GM23248 (cell line): Measurements from ENCODE around the gene NUP188. TPM values are rescaled to one million over a fixed set of nuclear protein-coding genes. Genes with fewer than 3 reads are reported as not detected.
"Not testable (repeated sequence)": the region's sequence is repeated elsewhere in the genome, so short reads cannot be mapped to it uniquely, and the experiment has no call there.

ENCODE experiments used
- DNase-seq: peaks from one replicate; pipeline ENCODE4 v3.0.0-alpha.2; 2015
- H2AFZ ChIP-seq: fragments of 200-600 bp; sonication (generic); 2 replicates; pipeline ENCODE4 v1.6.1; 2016; ENCODE audit warnings: antibody characterized with exemption
- H3F3A ChIP-seq: fragments of 200-600 bp; sonication (generic); 2 replicates; pipeline ENCODE4 v1.6.1; 2016; ENCODE audit warnings: mild to moderate bottlenecking, antibody characterized with exemption, mixed run types; ENCODE audit not compliant: insufficient read depth
- H3K27ac ChIP-seq: fragments of 200-600 bp; sonication (generic); 2 replicates; pipeline ENCODE4 v1.5.1; 2016; ENCODE audit warnings: mild to moderate bottlenecking
- H3K27me3 ChIP-seq: fragments of 200-600 bp; sonication (generic); replicated peaks from 2 replicates; pipeline ENCODE4 v1.6.1; 2016; ENCODE audit warnings: mild to moderate bottlenecking; ENCODE audit not compliant: insufficient read depth
- H3K36me3 ChIP-seq: fragments of 200-600 bp; sonication (generic); 2 replicates; pipeline ENCODE4 v1.6.1; 2016; ENCODE audit warnings: low read depth, mild to moderate bottlenecking
- H3K4me1 ChIP-seq: fragments of 200-600 bp; sonication (generic); 2 replicates; pipeline ENCODE4 v1.6.1; 2016; ENCODE audit warnings: mild to moderate bottlenecking; ENCODE audit not compliant: insufficient read depth
- H3K4me2 ChIP-seq: fragments of 200-600 bp; sonication (generic); one replicate; pipeline ENCODE4 v1.6.1; 2016; ENCODE audit warnings: mild to moderate bottlenecking; ENCODE audit not compliant: unreplicated experiment
- H3K4me3 ChIP-seq: fragments of 200-600 bp; sonication (generic); 2 replicates; pipeline ENCODE4 v1.5.1; 2016; ENCODE audit warnings: mild to moderate bottlenecking
- H3K79me2 ChIP-seq: fragments of 200-600 bp; sonication (generic); 2 replicates; pipeline ENCODE4 v1.6.1; 2016; ENCODE audit warnings: mild to moderate bottlenecking; ENCODE audit not compliant: insufficient read depth
- H3K9ac ChIP-seq: fragments of 200-600 bp; sonication (generic); 2 replicates; pipeline ENCODE4 v1.6.1; 2016; ENCODE audit warnings: mild to moderate bottlenecking
- H3K9me2 ChIP-seq: fragments of 200-600 bp; sonication (generic); 2 replicates; pipeline ENCODE4 v1.6.1; 2016; ENCODE audit warnings: mixed run types, mild to moderate bottlenecking, moderate library complexity; ENCODE audit not compliant: insufficient read depth
- H3K9me3 ChIP-seq: fragments of 200-600 bp; sonication (generic); one replicate; pipeline ENCODE4 v1.6.1; 2017; ENCODE audit warnings: low read depth
- H4K20me1 ChIP-seq: fragments of 200-600 bp; sonication (generic); 2 replicates; pipeline ENCODE4 v1.6.0; 2016; ENCODE audit not compliant: insufficient read depth
- EZH2 ChIP-seq: fragments of 200-600 bp; sonication (generic); IDR thresholded peaks from 2 replicates; pipeline ENCODE4 v1.6.1; 2018; ENCODE audit warnings: antibody characterized with exemption, mild to moderate bottlenecking; ENCODE audit not compliant: insufficient read depth, poor library complexity, severe bottlenecking
- EZH2phosphoT487 ChIP-seq: fragments of 200-600 bp; sonication (generic); IDR thresholded peaks from 2 replicates; pipeline ENCODE4 v1.6.1; 2018; ENCODE audit warnings: antibody characterized with exemption, moderate library complexity, mild to moderate bottlenecking, low read depth; ENCODE audit not compliant: insufficient read depth
- WGBS, 2 experiments: methylation state at CpG; one replicate each; pipeline ENCODE4 v1.1.6; 2015 to 2017; ENCODE audit warnings: low lambda C conversion rate in 2 of 2, low coverage in 1 of 2; ENCODE audit errors: missing lambda C conversion rate in 2 of 2; 5-methylcytosine and 5-hydroxymethylcytosine counted together
- in situ Hi-C: fragments of 300-500 bp; cut with MboI; formaldehyde crosslinking; loops from 2 replicates; pipeline ENCODE4 v1.15.0; 2020
- polyA plus RNA-seq: library from polyadenylated mRNA; unstranded; fragments of >200 nt; fragmentation: Nextera tagmentation; extraction: Ambion mirVana; gene quantifications from 2 replicates; pipeline ENCODE4 v1.2.1, GENCODE V29; 2016
- total RNA-seq: library from RNA; depleted of rRNA; stranded (reverse); fragments of >200 nt; shearing (Covaris generic); gene quantifications from 2 replicates; pipeline ENCODE4 v1.2.3, GENCODE V29; 2014

The NUP188 gene
- total and polyA plus RNA-seq, 2 experiments from 2014 or later: 24.9 to 45.9 TPM

- DNase-seq: no peak
- TF ChIP-seq EZH2phosphoT487 (no peak), EZH2 (no peak)
- Histone ChIP-seq H3K27ac (no peak overlapping the region), H3K9ac (no peak overlapping the region), H3K9me2 (no peaks in the 10 kb centered on the region), H3K4me2 (no peak overlapping the region), H3K9me3 (no peaks in the 10 kb centered on the region), H3K36me3 (peaks cover 9% of the 10 kb centered on the region; the same call in 1 of the 2 replicates), H3K79me2 (no peaks in the 10 kb centered on the region), H3K4me3 (no peak overlapping the region), H3K4me1 (no peaks in the 10 kb centered on the region), H3F3A (no peaks in the 10 kb centered on the region), H3K27me3 (no peaks in the 10 kb centered on the region), H2AFZ (no peak overlapping the region), H4K20me1 (no peaks in the 10 kb centered on the region)
- 92 to 95% methylated on average over 13 of the region's 13 CpGs for WGBS, 2 experiments
- in situ Hi-C loops: no loop called here
Measured at GRCh38 chr9:128999581-129000206, 52.2 kb downstream of the NUP188 start.

- no peak for DNase-seq
- H3K9me3 ChIP-seq: no peaks in the 10 kb centered on the region
- H3K4me1 ChIP-seq: no peaks in the 10 kb centered on the region
- no peaks in the 10 kb centered on the region; the same call in 1 of the 2 replicates for H3K36me3 ChIP-seq
- 90 to 91% methylated on average over 10 of the region's 10 CpGs for WGBS, 2 experiments
- in situ Hi-C loops: no loop called here
- no peaks in the 10 kb centered on the region for H3K27me3 ChIP-seq
- H3K79me2 ChIP-seq: no peaks in the 10 kb centered on the region
- TF ChIP-seq EZH2phosphoT487 (no peak), EZH2 (no peak)
- no peak overlapping the region for H2AFZ ChIP-seq
- no peak overlapping the region for H3K27ac ChIP-seq
- no peaks in the 10 kb centered on the region for H3K9me2 ChIP-seq
- H3K9ac ChIP-seq: no peak overlapping the region
- no peak overlapping the region for H3K4me3 ChIP-seq
- H3K4me2 ChIP-seq: no peak overlapping the region
- H4K20me1 ChIP-seq: no peaks in the 10 kb centered on the region
- 0 out of 2 replicates have a peak, but pooled peaks cover 4% of the 10 kb centered on the region for H3F3A ChIP-seq
Measured at GRCh38 chr9:129001504-129002325, 54.2 kb downstream of the NUP188 start.

DNA sequence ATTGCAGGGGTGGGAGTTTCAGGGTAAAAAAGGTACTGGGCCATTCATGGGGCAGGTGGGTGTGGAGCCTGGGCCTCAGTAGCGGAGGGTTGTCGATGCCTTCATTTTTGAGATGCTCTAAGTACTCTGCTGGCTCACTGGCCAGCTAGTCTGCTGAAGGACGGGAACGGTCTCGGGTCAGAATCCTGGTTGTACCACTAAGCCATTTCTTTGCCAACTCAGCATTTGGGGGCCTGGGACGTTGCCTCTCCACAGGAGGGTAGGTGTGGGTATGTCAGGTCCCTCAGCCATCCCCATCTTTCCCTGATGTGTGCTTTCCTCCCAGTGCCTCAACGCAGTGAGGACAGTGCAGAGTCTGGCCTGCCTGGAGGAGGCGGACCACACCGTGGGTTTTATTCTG lies 55.5 kb downstream of the NUP188 start:
- Histone ChIP-seq H2AFZ (no peak overlapping the region), H3K4me2 (no peak overlapping the region), H3K27ac (no peak overlapping the region), H3K9me2 (no peaks in the 10 kb centered on the region), H3K9me3 (no peaks in the 10 kb centered on the region), H3K27me3 (no peaks in the 10 kb centered on the region), H3K36me3 (no peaks in the 10 kb centered on the region; the same call in 1 of the 2 replicates), H3K4me1 (no peaks in the 10 kb centered on the region), H3F3A (0 out of 2 replicates have a peak, but pooled peaks cover 4% of the 10 kb centered on the region), H3K4me3 (no peak overlapping the region), H3K9ac (no peak overlapping the region), H3K79me2 (no peaks in the 10 kb centered on the region), H4K20me1 (no peaks in the 10 kb centered on the region)
- in situ Hi-C loops: no loop called here
- DNase-seq: no peak
- 94 to 97% methylated on average over 8 to 9 of the region's 9 CpGs for WGBS, 2 experiments
- no peak for TF ChIP-seq EZH2phosphoT487
- no peak for TF ChIP-seq EZH2

DNA sequence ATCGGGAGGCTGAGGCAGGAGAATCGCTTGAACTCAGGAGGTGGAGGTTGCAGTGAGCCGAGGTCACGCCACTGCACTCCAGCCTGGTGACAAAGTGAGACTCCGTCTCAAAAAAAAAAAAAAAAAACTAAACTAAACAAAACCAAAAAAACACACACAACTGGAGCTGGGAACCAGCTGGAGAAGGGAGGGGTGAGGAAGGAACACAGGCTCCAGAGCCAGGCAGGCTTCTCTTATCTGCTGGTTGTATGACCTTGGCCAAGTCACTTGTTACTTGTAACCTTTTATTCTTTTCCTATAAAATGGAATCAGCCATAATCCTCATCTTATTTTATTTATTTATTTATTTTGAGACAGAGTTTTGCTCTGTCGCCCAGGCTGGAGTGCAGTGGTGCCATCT lies 56.7 kb downstream of the NUP188 start:
- H3K9me2 ChIP-seq, H3K9me3 ChIP-seq, H3K4me3 ChIP-seq, H2AFZ ChIP-seq, H3K27me3 ChIP-seq, H3F3A ChIP-seq, H3K36me3 ChIP-seq, H3K79me2 ChIP-seq, H3K4me2 ChIP-seq, H3K27ac ChIP-seq, H4K20me1 ChIP-seq, H3K9ac ChIP-seq, H3K4me1 ChIP-seq, in situ Hi-C loops, DNase-seq: not testable (repeated sequence)
- WGBS, 2 experiments: 93% methylated on average over 6 of the region's 6 CpGs
